Spleen (tissue), 13 donors: ENCODE results near the gene SLIRP. TPM values are rescaled to one million over a fixed set of nuclear protein-coding genes. Genes with fewer than 3 reads are reported as not detected.
"Not testable (repeated sequence)": the region's sequence is repeated elsewhere in the genome, so short reads cannot be mapped to it uniquely, and the experiment has no call there.

Experiments
- DNase-seq: peaks from one replicate; pipeline ENCODE4 v3.0.0-alpha.2; 2020
- H3K27ac ChIP-seq, 8 donors: fragments of 200-600 bp; sonication (generic) in 7 of 8; 1 replicate in 4 of 8; 2 replicates in 4 of 8; pipeline versions ENCODE4 v1.5.0 to v1.8.0; 2016 to 2021; ENCODE audit warnings: inconsistent platforms in 4 of 8, mild to moderate bottlenecking in 4 of 8, moderate library complexity in 1 of 8
- H3K27me3 ChIP-seq, 7 donors: fragments of 200-600 bp; sonication (generic) in 6 of 7; replicated peaks in 1 of 7; 1 replicate in 4 of 7; 2 replicates in 3 of 7; pipeline versions ENCODE4 v1.5.0 to v1.8.0; 2016 to 2021; ENCODE audit warnings: inconsistent platforms in 3 of 7, mild to moderate bottlenecking in 1 of 7
- H3K36me3 ChIP-seq, 6 donors: fragments of 200-600 bp; sonication (generic) in 5 of 6; 1 replicate in 4 of 6; 2 replicates in 2 of 6; pipeline versions ENCODE4 v1.5.0 to v1.8.0; 2016 to 2021; ENCODE audit warnings: inconsistent platforms in 2 of 6
- H3K4me1 ChIP-seq, 6 donors: fragments of 200-600 bp; sonication (generic) in 5 of 6; 1 replicate in 3 of 6; 2 replicates in 3 of 6; pipeline versions ENCODE4 v1.5.0 to v1.8.0; 2016 to 2021; ENCODE audit warnings: inconsistent platforms in 3 of 6
- H3K4me3 ChIP-seq, 8 donors: fragments of 200-600 bp; sonication (generic) in 7 of 8; 1 replicate in 4 of 8; 2 replicates in 4 of 8; pipeline versions ENCODE4 v1.5.0 to v1.8.0; 2016 to 2021; ENCODE audit warnings: inconsistent platforms in 4 of 8, mild to moderate bottlenecking in 4 of 8, moderate library complexity in 2 of 8
- H3K9me3 ChIP-seq, 8 donors: fragments of 200-600 bp; sonication (generic) in 7 of 8; 1 replicate in 4 of 8; 2 replicates in 4 of 8; pipeline versions ENCODE4 v1.5.0 to v1.8.0; 2016 to 2021; ENCODE audit warnings: inconsistent platforms in 4 of 8
- POLR2A ChIP-seq, 3 donors: fragments of 450-650 bp; IDR thresholded peaks; one replicate each; pipeline ENCODE4 v1.5.1; 2017; ENCODE audit warnings: antibody characterized with exemption in 3 of 3, mild to moderate bottlenecking in 1 of 3
- POLR2AphosphoS5 ChIP-seq, 3 donors: sonication (generic); formaldehyde crosslinking; IDR thresholded peaks; one replicate each; pipeline ENCODE4 v1.5.1; 2017; ENCODE audit warnings: antibody characterized with exemption in 3 of 3
- WGBS, 5 donors: extraction: QIAGEN DNeasy Blood & Tissue Kit in 3 of 5; methylation state at CpG; one replicate each; pipeline versions ENCODE4 v1.1.5 to v1.1.7; 2013 to 2018; 5-methylcytosine and 5-hydroxymethylcytosine counted together
- intact Hi-C: fragments of 100-400 bp; cut with DNase I; formaldehyde crosslinking; loops from one replicate; pipeline ENCODE4 v1.15.0; 2023; ENCODE audit warnings: low total_unique reads
- long read RNA-seq, 2 donors: transcript quantifications; one replicate each; lab custom pipeline, GENCODE V29; 2026
- polyA plus RNA-seq, 3 donors: library from polyadenylated mRNA; stranded (reverse); fragments of 200-250 nt; gene quantifications; one replicate each; pipeline ENCODE4 v1.2.1, GENCODE V29; 2013
- total RNA-seq, 7 donors: library from RNA; depleted of rRNA in 3 of 7; stranded (reverse); fragments of >200 nt in 3 of 7; fragmentation: NEBNext Ultra II Directional in 4 of 7; extraction: Animal tissue kit (Norgen Biotek cat#: 25700) in 4 of 7; gene quantifications; one replicate each; pipeline versions ENCODE4 v1.1.0 to v1.2.1, GENCODE V29; 2016 to 2021
- TF ChIP-seq, protein P1 (sequence below), 11 experiments: fragments of 200-600 bp in 7 of 11; fragments of 450-650 bp in 4 of 11; sonication (generic) in 4 of 11; IDR thresholded peaks in 8 of 11; conservative IDR thresholded peaks in 3 of 11; 1 replicate in 7 of 11; 2 replicates in 4 of 11; pipeline versions ENCODE4 v1.4.0 to v1.8.0; 2016 to 2021; ENCODE audit warnings: antibody characterized with exemption in 11 of 11, inconsistent platforms in 4 of 11, mild to moderate bottlenecking in 1 of 11
- donor health status: healthy with polysubstance abuse.
- donor health status: DM: no; HTN: no; CAD: no; lungs with moderate emphysema.
- donor health status: DM: no; HTN: no; CAD: no.
- donor health status: Bipolar disorder and iron deficiency.
- donor health status: healthy.
- donor health status: DM: no; HTN: no; CAD: no.
- donor health status: DM: yes; HTN: yes; CAD: no.

SLIRP gene
- total RNA-seq (100 to 1,000 TPM in 3 of 7 donors, 10 to 100 TPM in 4; 43.1 to 265 (median 63.6) TPM), polyA plus RNA-seq (100 to 1,000 TPM; 157 to 213 (median 199) TPM)
- long read RNA-seq, donor 1, transcript SLIRP-209 (4 exons, 408 nt) = major isoform, 79 of 84 reads
- long read RNA-seq, donor 1, partial matches to known transcripts = 0 of 84 reads
- long read RNA-seq, donor 1, other reads (novel, unspliced or antisense) = 0 of 84 reads
- long read RNA-seq, donor 2, transcript SLIRP-209 (4 exons, 408 nt) = major isoform, 76 of 132 reads
- long read RNA-seq, donor 2, partial matches to known transcripts = 37 of 132 reads
- long read RNA-seq, donor 2, other reads (novel, unspliced or antisense) = 12 of 132 reads

- WGBS, 5 donors = 0 to 1% (median 0%) methylated on average over 26 to 49 of the region's 49 CpGs
- Histone ChIP-seq H3K27me3 (no peaks in the 10 kb centered on the region), H3K27ac (peak within 1 kb of the TSS; percentile 49 to 87 (median 77)), H3K9me3 (no peaks in the 10 kb centered on the region), H3K4me1 (peaks cover 25 to 69% (median 50%) of the 10 kb centered on the region in 6 donors), H3K36me3 (peaks cover 4 to 63% (median 45%) of the 10 kb centered on the region in 6 donors), H3K4me3 (peak within 1 kb of the TSS; percentile 86 to 100 (median 100))
- intact Hi-C loops = no loop called here
- peak; percentile 95 for DNase-seq
- TF ChIP-seq, protein P1, sequence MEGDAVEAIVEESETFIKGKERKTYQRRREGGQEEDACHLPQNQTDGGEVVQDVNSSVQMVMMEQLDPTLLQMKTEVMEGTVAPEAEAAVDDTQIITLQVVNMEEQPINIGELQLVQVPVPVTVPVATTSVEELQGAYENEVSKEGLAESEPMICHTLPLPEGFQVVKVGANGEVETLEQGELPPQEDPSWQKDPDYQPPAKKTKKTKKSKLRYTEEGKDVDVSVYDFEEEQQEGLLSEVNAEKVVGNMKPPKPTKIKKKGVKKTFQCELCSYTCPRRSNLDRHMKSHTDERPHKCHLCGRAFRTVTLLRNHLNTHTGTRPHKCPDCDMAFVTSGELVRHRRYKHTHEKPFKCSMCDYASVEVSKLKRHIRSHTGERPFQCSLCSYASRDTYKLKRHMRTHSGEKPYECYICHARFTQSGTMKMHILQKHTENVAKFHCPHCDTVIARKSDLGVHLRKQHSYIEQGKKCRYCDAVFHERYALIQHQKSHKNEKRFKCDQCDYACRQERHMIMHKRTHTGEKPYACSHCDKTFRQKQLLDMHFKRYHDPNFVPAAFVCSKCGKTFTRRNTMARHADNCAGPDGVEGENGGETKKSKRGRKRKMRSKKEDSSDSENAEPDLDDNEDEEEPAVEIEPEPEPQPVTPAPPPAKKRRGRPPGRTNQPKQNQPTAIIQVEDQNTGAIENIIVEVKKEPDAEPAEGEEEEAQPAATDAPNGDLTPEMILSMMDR (IDR thresholded peaks at IDR 0.05 in 8 of 11, conservative IDR thresholded peaks at IDR 0.05 in 3 of 11) = peak in 1 of 11 experiments; percentile 6
- peak in 1 of 3 donors; percentile 31 for TF ChIP-seq POLR2A (IDR thresholded peaks at IDR 0.05)
- TF ChIP-seq POLR2AphosphoS5 (IDR thresholded peaks at IDR 0.05) = peak; percentile 90 to 96 (median 93)
These were observed at the start of gene SLIRP, which contains the start of gene ALKBH1 for GRCh38 chr14:77707724-77708408. SLIRP (plus strand) TSS chr14:77708103; CDS start chr14:77708112, 9 bp downstream. ALKBH1 (minus strand) TSS chr14:77708023; CDS start chr14:77708004, 19 bp downstream.

GRCh38 chr14:77659831-77660230 is 48.1 kb upstream of the SLIRP start:
- H3K36me3 ChIP-seq = no peaks in the 10 kb centered on the region
- 48 to 80% (median 62%) methylated on average over 2 of the region's 2 CpGs for WGBS, 5 donors
- H3K27me3 ChIP-seq = no peaks in the 10 kb centered on the region
- TF ChIP-seq POLR2AphosphoS5 (IDR thresholded peaks at IDR 0.05) (no peak), POLR2A (IDR thresholded peaks at IDR 0.05) (no peak)
- TF ChIP-seq, protein P1 (IDR thresholded peaks at IDR 0.05 in 8 of 11, conservative IDR thresholded peaks at IDR 0.05 in 3 of 11) = no peak
- no peak for DNase-seq
- intact Hi-C loops = loop anchor here (10.0 kb wide), 1 partner anchor 55 kb away; no protein-coding TSS in a partner anchor
- H3K9me3 ChIP-seq = no peaks in the 10 kb centered on the region
- peaks cover 0 to 49% (median 26%) of the 10 kb centered on the region in 6 donors for H3K4me1 ChIP-seq
- H3K4me3 ChIP-seq = no peak overlapping the region
- H3K27ac ChIP-seq = peak overlapping the region in 4 of 8 donors; percentile 29 to 80 (median 68)

- Histone ChIP-seq H3K4me3 (no peak overlapping the region), H3K27me3 (no peaks in the 10 kb centered on the region), H3K36me3 (no peaks in the 10 kb centered on the region), H3K4me1 (peaks cover 0 to 39% (median 19%) of the 10 kb centered on the region in 6 donors), H3K27ac (peak overlapping the region in 3 of 8 donors; percentile 63 to 80 (median 74)), H3K9me3 (no peaks in the 10 kb centered on the region)
- intact Hi-C loops = no loop called here
- TF ChIP-seq, protein P1 (IDR thresholded peaks at IDR 0.05 in 8 of 11, conservative IDR thresholded peaks at IDR 0.05 in 3 of 11) = no peak
- TF ChIP-seq POLR2A (IDR thresholded peaks at IDR 0.05) = no peak
- no peak for TF ChIP-seq POLR2AphosphoS5 (IDR thresholded peaks at IDR 0.05)
- 86 to 92% (median 89%) methylated on average over 7 of the region's 7 CpGs for WGBS, 5 donors
- DNase-seq = no peak
These were observed 47.1 kb upstream of the SLIRP start for GRCh38 chr14:77660754-77661153.

DNA sequence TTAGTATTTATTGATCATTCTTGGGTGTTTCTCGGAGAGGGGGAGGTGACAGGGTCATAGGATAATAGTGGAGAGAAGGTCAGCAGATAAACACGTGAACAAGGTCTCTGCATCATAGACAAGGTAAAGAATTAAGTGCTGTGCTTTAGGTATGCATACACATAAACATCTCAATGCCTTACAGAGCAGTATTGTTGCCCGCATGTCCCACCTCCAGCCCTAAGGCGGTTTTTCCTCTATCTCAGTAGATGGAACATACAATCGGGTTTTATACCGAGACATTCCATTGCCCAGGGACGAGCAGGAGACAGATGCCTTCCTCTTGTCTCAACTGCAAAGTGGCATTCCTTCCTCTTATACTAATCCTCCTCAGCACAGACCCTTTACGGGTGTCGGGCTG is 46.3 kb upstream of the SLIRP start:
- H3K27me3 ChIP-seq, H3K36me3 ChIP-seq, H3K4me3 ChIP-seq, H3K27ac ChIP-seq, H3K9me3 ChIP-seq, DNase-seq, intact Hi-C loops: not testable (repeated sequence)
- peaks cover 0 to 31% (median 12%) of the 10 kb centered on the region in 6 donors for H3K4me1 ChIP-seq
- 74 to 91% (median 83%) methylated on average over 2 to 9 of the region's 9 CpGs for WGBS, 5 donors
